Fibroblast of villous mesenchyme (primary cell): ENCODE measurements around the gene ZFP92. TPM values are rescaled to one million over a fixed set of nuclear protein-coding genes. Genes with fewer than 3 reads are reported as not detected.

Source experiments
- DNase-seq: peaks from one replicate; pipeline ENCODE4 v3.0.0-alpha.2; 2010; ENCODE audit warnings: low read depth
- H3K4me3 ChIP-seq: 2 replicates; pipeline ENCODE4 v1.5.1; 2011; ENCODE audit warnings: low read depth, mild to moderate bottlenecking, low read length
- total RNA-seq: library from RNA; depleted of rRNA; stranded (reverse); fragments of >200 nt; gene quantifications from 2 replicates; pipeline ENCODE4 v1.2.3, GENCODE V29; 2012
- TF ChIP-seq, protein P1 (sequence below): IDR thresholded peaks from 2 replicates; pipeline ENCODE4 v1.5.1; 2012; ENCODE audit warnings: low read depth, mild to moderate bottlenecking, low read length; ENCODE audit not compliant: insufficient read depth

Gene ZFP92
- total RNA-seq, 1 donor = 0.43 TPM

DNA sequence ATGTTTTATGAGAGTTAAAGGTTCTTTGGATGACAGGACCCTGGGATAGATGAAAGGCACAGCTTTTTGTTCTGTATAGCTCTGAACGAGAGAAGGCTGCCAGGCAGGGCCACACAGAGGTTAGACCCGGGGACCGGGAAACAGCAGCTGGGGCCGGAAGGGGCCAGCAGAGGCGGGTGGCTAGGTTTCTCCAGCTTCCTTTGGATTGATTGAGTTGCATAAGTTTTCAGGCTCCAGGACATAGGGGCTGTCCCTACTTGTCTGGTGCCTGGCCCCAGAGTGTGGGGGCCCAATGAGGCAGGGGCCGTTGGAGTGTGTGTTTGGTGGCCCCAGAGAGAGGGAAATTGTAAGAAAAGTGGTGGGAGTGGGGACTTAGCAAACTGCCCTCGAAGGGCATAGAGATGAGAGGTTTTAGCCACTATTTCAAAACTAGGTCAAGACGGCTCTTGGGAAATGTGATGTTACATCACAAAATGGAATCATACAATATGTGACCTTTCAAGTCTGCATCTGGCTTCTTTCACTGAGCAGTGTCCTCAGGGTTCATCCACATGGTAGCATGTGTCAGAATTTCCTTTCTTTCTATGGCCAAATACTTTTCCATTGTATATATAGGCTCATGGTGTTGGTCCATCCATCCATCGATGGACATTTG is 3.7 kb downstream of the ZFP92 start:
- TF ChIP-seq, protein P1, sequence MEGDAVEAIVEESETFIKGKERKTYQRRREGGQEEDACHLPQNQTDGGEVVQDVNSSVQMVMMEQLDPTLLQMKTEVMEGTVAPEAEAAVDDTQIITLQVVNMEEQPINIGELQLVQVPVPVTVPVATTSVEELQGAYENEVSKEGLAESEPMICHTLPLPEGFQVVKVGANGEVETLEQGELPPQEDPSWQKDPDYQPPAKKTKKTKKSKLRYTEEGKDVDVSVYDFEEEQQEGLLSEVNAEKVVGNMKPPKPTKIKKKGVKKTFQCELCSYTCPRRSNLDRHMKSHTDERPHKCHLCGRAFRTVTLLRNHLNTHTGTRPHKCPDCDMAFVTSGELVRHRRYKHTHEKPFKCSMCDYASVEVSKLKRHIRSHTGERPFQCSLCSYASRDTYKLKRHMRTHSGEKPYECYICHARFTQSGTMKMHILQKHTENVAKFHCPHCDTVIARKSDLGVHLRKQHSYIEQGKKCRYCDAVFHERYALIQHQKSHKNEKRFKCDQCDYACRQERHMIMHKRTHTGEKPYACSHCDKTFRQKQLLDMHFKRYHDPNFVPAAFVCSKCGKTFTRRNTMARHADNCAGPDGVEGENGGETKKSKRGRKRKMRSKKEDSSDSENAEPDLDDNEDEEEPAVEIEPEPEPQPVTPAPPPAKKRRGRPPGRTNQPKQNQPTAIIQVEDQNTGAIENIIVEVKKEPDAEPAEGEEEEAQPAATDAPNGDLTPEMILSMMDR = no peak
- DNase-seq = peak; percentile 68
- H3K4me3 ChIP-seq = no peak overlapping the region

DNA sequence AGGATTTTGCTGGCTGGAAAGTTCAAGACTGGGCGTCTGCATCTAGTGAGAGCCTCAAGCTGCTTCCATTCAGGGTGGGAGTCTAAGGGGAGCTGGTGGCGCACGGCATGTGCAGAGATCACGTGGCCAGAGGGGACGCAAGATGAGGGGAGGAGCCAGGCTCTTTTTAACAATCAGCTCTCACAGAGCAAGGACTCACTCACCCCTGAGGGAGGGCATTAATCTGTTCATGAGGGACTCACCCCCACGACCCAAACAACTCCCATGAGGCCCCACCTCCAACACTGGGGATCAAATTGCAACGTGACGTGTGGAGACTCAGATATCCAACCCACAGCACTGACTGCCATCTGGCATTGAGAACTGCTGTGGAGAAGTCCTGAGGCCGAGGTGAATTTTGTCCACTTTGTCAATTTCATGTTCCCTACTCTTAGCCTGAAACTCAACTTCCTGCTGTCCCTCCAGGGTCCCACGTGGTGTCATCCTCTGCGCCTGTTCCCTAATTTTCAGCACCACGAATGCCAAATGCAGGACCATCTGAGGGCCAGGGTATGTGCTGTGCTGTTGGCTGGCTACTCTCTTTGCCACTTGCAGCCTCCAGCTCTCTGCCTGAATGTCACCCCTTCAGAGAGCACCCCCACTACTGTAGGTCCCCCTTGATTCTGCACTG is 5.6 kb downstream of the ZFP92 start:
- DNase-seq = peak; percentile 11
- TF ChIP-seq, protein P1 = no peak

DNA sequence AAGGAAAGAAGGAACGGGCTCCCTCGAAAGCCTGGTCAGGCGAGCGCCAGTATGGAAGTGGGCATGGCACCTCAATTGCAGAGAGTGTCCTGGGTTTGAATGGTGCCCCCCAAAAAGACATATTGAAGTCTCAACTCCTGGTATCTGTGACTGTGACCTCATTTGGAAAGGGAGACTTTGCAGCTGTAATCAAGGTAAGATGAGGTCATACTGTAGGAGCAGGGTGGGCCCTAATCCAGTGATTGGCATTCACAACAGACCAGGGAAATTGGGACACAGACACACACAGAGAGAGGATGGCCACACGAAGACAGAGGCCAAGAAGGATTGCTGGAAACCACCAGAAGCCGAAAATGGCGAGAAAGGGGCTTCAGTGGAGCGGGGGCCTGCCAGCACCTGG is 6.4 kb downstream of the ZFP92 start:
- H3K4me3 ChIP-seq = no peak overlapping the region
- no peak for DNase-seq
- TF ChIP-seq, protein P1 = no peak

More for the DNA sequence above, 5.6 kb downstream of the ZFP92 start:
- H3K4me3 ChIP-seq = no peak overlapping the region

DNA sequence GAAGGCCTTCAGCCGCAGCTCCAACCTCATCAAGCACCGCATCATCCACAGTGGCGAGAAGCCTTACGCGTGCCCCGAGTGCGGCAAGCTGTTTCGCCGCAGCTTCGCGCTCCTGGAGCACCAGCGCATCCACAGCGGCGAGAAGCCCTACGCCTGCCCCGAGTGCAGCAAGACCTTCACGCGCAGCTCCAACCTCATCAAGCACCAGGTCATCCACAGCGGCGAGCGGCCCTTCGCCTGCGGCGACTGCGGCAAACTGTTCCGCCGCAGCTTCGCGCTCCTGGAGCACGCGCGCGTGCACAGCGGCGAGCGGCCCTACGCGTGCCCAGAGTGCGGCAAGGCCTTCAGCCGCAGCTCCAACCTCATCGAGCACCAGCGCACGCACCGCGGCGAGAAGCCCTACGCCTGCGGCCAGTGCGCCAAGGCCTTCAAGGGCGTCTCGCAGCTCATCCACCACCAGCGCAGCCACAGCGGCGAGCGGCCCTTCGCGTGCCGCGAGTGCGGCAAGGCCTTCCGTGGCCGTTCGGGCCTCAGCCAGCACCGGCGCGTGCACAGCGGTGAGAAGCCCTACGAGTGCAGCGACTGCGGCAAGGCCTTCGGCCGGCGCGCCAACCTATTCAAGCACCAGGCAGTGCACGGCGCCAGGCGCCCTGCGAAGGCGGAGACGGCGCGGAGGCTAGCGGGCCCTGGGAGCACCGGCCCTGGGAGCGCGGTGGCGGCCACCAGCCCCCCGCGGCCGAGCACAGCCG is 9.8 kb downstream of the ZFP92 start:
- DNase-seq = no peak
- no peak overlapping the region for H3K4me3 ChIP-seq
- TF ChIP-seq, protein P1 = no peak

DNA sequence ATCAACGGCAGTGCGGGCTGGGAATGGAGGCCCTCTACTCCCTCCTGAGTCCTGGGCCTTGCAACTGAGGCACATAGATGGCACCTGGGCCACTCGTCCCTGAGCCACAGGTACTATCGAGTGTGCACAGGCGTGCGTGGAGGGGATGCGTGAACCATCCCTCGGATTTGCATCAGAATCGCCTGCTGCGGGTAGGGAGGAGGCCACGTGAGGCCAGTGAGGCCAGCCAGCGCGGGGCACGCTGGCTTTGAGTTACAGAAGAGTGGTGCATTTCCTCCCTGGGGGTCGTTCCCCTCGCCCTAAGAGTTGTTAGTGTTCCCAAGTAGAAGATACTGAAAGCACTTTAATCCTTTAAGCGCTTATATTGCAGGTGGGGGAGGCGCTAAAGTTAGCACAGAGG is 10.6 kb downstream of the ZFP92 start:
- no peak overlapping the region for H3K4me3 ChIP-seq
- TF ChIP-seq, protein P1 = no peak
- no peak for DNase-seq

DNA sequence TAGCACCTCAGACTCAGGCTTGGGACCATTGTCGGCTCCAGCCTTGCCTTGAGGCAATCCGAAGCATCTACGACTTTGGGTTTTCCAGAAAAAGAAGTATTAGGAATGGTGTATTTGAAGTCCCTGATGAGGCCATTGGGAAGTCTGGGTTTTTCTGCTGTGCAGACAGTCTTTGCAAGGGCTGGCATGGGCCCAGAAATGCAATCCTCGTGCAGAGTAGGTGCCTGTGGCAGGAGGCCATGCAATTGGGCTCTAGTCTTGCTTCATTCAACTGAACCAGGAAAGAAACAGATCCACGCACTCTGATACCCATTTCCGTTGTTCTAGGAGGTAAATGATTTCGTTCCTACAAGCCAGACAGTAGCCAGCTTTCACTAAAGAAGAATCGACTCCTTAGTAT is 12.4 kb downstream of the ZFP92 start:
- no peak overlapping the region for H3K4me3 ChIP-seq
- peak; percentile 18 for DNase-seq
- TF ChIP-seq, protein P1 = no peak
